ENCODE data around the gene CCDC57.
A peak's percentile ranks its signal among the peaks of the same experiment; 100 is the strongest.

Gene CCDC57

GRCh38 chr17:82056729-82057621, 155.7 kb downstream of the CCDC57 start:
- DNase-seq = no peak

DNA sequence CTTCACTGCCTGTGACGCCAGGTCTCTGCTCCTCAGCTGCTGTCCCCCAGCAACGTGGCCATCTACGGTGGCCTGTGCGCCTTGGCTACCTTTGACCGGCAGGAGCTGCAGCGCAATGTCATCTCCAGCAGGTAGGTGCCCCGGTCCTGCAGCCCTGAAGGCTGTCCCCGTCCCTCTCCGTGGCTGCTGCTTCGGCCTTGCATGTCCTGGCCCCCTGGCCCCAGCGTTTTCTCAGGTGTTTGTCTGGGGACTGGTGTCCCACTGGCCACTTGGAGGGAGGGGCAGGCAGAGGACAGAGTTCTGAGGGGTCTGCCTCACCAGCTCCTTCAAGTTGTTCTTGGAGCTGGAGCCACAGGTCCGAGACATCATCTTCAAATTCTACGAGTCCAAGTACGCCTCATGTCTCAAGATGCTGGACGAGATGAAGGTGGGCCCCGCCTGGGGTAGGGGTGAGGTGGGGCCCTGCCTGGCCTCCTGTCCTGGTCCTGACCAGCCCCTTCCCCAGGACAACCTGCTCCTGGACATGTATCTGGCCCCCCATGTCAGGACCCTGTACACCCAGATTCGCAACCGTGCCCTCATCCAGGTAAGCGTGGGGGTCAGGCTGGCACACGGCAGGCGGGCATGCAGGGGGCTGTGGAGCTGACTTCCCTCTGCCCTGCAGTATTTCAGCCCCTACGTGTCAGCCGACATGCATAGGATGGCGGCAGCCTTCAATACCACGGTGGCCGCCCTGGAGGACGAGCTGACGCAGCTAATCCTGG, 156.5 kb downstream of the CCDC57 start:
- DNase-seq = no peak

DNA sequence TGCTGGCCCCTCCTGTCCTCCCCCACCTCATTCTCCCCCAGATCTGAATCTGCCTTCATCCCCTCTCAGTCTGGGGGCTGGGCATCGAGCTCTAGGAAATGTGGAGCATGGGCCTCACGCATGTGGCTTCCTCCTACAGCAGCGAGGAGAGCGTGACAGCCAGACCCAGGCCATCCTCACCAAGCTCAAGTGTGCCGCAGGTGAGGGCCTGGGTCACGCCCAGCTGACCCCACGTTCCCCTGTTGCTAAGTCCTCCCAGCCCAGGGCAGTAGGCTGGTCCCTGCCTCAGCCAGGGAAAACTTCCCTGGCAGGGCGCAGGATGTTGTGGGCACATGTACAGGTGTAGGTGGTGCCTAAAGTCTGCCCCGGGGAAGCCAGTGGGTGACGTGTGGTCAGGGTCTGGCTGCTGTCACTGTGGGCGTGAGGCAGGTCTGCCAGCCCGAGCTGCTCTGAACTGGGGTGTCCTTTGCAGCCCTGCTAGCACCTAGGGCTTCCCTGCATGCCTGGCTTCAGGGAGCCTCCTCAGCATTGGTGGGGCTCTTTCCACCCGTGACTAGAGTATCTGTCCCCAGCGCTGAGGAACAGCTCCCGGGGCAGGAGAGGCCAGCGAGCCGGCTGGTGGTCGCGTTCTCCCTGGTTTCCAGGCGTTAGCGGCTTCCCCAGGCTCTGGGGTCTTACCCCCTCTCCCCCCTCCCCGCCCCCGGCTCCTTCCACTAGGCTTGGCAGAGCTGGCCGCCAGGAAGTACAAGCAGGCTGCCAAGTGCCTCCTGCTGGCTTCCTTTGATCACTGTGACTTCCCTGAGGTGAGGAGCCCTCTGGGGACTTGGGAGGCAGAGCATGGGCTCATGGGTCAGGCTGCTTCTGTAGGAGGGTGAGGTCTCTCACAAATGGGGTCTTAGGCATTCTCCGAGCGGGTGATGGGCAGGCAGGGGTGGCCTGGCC, 157.3 kb downstream of the CCDC57 start:
- DNase-seq = no peak

DNA sequence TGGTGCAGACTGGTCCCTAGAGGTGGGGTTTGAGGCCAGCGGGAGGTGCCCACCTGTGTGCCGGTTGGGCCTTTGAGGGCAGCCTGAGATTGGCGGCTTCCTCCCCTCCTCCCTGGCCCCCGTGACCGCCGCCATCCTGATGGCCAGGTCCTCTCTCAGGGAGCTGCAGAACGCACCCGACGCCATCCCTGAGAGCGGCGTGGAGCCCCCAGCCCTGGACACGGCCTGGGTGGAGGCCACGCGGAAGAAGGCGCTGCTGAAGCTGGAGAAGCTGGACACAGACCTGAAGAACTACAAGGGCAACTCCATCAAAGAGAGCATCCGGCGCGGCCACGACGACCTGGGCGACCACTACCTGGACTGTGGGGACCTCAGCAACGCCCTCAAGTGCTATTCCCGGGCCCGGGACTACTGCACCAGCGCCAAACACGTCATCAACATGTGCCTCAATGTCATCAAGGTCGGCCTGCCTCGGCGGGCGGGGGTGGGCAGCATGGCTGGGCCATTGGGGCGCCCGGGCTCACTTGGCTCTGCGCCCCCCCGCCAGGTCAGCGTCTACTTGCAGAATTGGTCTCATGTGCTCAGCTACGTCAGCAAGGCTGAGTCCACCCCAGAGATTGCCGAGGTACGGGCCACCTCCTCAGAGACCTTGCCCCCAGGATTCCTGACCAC, 158.2 kb downstream of the CCDC57 start:
- DNase-seq = no peak

GRCh38 chr17:82053556-82054263, 158.9 kb downstream of the CCDC57 start:
- no peak for DNase-seq

GRCh38 chr17:82053130-82053529, 159.5 kb downstream of the CCDC57 start:
- no peak for DNase-seq

DNA sequence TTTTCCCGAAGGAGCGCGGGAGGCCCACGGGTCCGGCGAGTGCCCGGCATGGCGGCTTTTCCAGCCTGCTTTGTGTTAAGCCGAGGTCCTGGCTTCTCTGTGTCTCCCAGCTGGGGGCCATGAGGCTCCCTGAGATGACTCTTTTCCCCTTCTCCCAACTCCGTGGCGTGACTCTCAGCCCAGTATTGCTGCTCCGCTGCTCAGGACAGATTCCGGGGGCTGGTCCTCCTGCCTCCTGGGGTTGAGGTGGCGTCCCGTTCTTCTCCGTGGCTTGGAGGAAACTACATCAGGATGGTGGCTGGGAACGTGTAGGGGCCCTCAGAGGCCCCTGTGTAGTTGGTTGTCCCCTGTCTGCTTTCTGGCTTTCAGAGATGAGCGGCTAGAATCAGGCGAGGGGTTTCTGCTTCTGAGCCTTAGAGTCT, 160.0 kb downstream of the CCDC57 start:
- DNase-seq = no peak

- DNase-seq = peak; percentile 66 to 75
Observed at GRCh38 chr17:82051776-82052637, 160.6 kb downstream of the CCDC57 start, which contains the start of the genes GPS1 and RFNG. TSS of gene GPS1 (plus strand) at chr17:82051898. CDS start at chr17:82051932, 34 bp downstream. TSS of gene RFNG (minus strand) at chr17:82051811. CDS start at chr17:82051766, 45 bp downstream.

Data from CD4-positive, alpha-beta T cell treated with Interleukin-4 for 1 hour (primary cell).